HG03066 (cell line): Measurements from ENCODE around the gene RAPGEF4.

ENCODE experiments used
- ATAC-seq: cut with Tn5 transposase; IDR thresholded peaks from one replicate; pipeline ENCODE4 v1.9.1; 2021; ENCODE audit warnings: low read depth; ENCODE audit not compliant: unreplicated experiment

Gene RAPGEF4

GRCh38 chr2:172962082-172962481 is 226.4 kb downstream of the RAPGEF4 start:
- no peak for ATAC-seq

- no peak for ATAC-seq
These were observed 227.2 kb downstream of the RAPGEF4 start for GRCh38 chr2:172962824-172963223.

GRCh38 chr2:172964511-172965139 is 229.0 kb downstream of the RAPGEF4 start:
- ATAC-seq, result no peak

GRCh38 chr2:172965433-172966212 is 230.0 kb downstream of the RAPGEF4 start:
- no peak for ATAC-seq

- no peak for ATAC-seq
These were observed 231.7 kb downstream of the RAPGEF4 start for GRCh38 chr2:172967036-172967982.

- ATAC-seq, result no peak
These were observed 232.4 kb downstream of the RAPGEF4 start for GRCh38 chr2:172968061-172968469.

GRCh38 chr2:172969166-172969565 is 233.5 kb downstream of the RAPGEF4 start:
- ATAC-seq, result no peak

- no peak for ATAC-seq
These were observed 234.0 kb downstream of the RAPGEF4 start for GRCh38 chr2:172969609-172970008.

GRCh38 chr2:172970660-172971059 is 235.0 kb downstream of the RAPGEF4 start:
- no peak for ATAC-seq

GRCh38 chr2:172972005-172972619 is 236.5 kb downstream of the RAPGEF4 start:
- no peak for ATAC-seq

GRCh38 chr2:172974762-172975161 is 239.1 kb downstream of the RAPGEF4 start:
- ATAC-seq, result no peak

- no peak for ATAC-seq
These were observed 240.5 kb downstream of the RAPGEF4 start for GRCh38 chr2:172976116-172976515.

GRCh38 chr2:172976816-172977215 is 241.2 kb downstream of the RAPGEF4 start:
- ATAC-seq, result no peak

GRCh38 chr2:172977270-172978062 is 241.8 kb downstream of the RAPGEF4 start:
- ATAC-seq, result no peak

- no peak for ATAC-seq
These were observed 242.4 kb downstream of the RAPGEF4 start for GRCh38 chr2:172978063-172978383.

- no peak for ATAC-seq
These were observed 249.7 kb downstream of the RAPGEF4 start for GRCh38 chr2:172985139-172985892.

GRCh38 chr2:172986040-172986439 is 250.4 kb downstream of the RAPGEF4 start:
- no peak for ATAC-seq

GRCh38 chr2:172988728-172989127 is 253.1 kb downstream of the RAPGEF4 start:
- no peak for ATAC-seq

GRCh38 chr2:172991031-172991430 is 255.4 kb downstream of the RAPGEF4 start:
- no peak for ATAC-seq
